Limb (tissue), 2 donors: Measurements from ENCODE around the gene GNL2.

ENCODE experiments used
- DNase-seq, 2 donors: peaks; one replicate each; pipeline ENCODE4 v3.0.0-alpha.2; 2016; ENCODE audit errors: extremely low spot score in 2 of 2

The GNL2 gene

GRCh38 chr1:37517569-37517968 lies 78.2 kb downstream of the GNL2 start:
- no peak for DNase-seq
